WTC11 (cell line): ENCODE measurements around the gene GALT. TPM values are rescaled to one million over a fixed set of nuclear protein-coding genes. Genes with fewer than 3 reads are reported as not detected.

Source experiments
- ATAC-seq: fragments of 200-7000 bp; cut with Tn5 transposase; 2 replicates; pipeline ENCODE4 v1.10.0; 2021; ENCODE audit warnings: mild to moderate bottlenecking, moderate library complexity
- CTCF ChIA-PET: fragments of 300-600 bp; sonication (Branson Sonifier 250); formaldehyde crosslinking; loops from one replicate; lab custom pipeline; 2021; ENCODE audit warnings: antibody characterized with exemption; lab: Charles Lee
- POLR2A ChIA-PET: fragments of 350-600 bp; sonication (Branson Sonifier 250); formaldehyde crosslinking; loops from one replicate; lab custom pipeline; 2021; ENCODE audit warnings: antibody characterized with exemption; lab: Charles Lee
- DNase-seq: peaks from one replicate; pipeline ENCODE4 v3.0.0; 2021; ENCODE audit warnings: low spot score
- H3K27ac Mint-ChIP-seq: 2 replicates; pipeline ENCODE4 v1.8.0; 2021; ENCODE audit warnings: mixed read lengths
- H3K27me3 Mint-ChIP-seq: 2 replicates; pipeline ENCODE4 v1.8.0; 2021; ENCODE audit warnings: low read depth, mild to moderate bottlenecking, moderate library complexity, mixed read lengths
- H3K36me3 Mint-ChIP-seq: 2 replicates; pipeline ENCODE4 v1.8.0; 2021; ENCODE audit warnings: mixed read lengths
- H3K4me1 Mint-ChIP-seq: 2 replicates; pipeline ENCODE4 v1.8.0; 2022; ENCODE audit warnings: mixed read lengths
- H3K4me3 Mint-ChIP-seq: 2 replicates; pipeline ENCODE4 v1.8.0; 2021; ENCODE audit warnings: mild to moderate bottlenecking, moderate library complexity, mixed read lengths
- H3K9me3 Mint-ChIP-seq: 2 replicates; pipeline ENCODE4 v1.8.0; 2021; ENCODE audit warnings: mixed read lengths
- AR ChIP-seq: fragments of 250-450 bp; sonication (Bioruptor Pico); IDR thresholded peaks from 2 replicates; pipeline ENCODE4 v1.9.0; 2021; ENCODE audit warnings: mild to moderate bottlenecking
- E2F1 ChIP-seq: sonication (generic); formaldehyde crosslinking; IDR thresholded peaks from 2 replicates; pipeline ENCODE4 v1.8.0; 2022; ENCODE audit warnings: mild to moderate bottlenecking, missing genetic modification reagents
- ESRRA ChIP-seq: sonication (generic); formaldehyde crosslinking; IDR thresholded peaks from 2 replicates; pipeline ENCODE4 v1.8.1; 2022; ENCODE audit warnings: mild to moderate bottlenecking, missing genetic modification reagents, borderline replicate concordance
- FOXK1 ChIP-seq: sonication (generic); formaldehyde crosslinking; IDR thresholded peaks from 2 replicates; pipeline ENCODE4 v1.8.0; 2022; ENCODE audit warnings: mild to moderate bottlenecking, moderate library complexity, missing genetic modification reagents
- GABPB1 ChIP-seq: sonication (generic); formaldehyde crosslinking; IDR thresholded peaks from 2 replicates; pipeline ENCODE4 v1.8.1; 2023; ENCODE audit warnings: mild to moderate bottlenecking, missing genetic modification reagents
- IRF1 ChIP-seq: sonication (generic); formaldehyde crosslinking; IDR thresholded peaks from 2 replicates; pipeline ENCODE4 v1.8.0; 2023; ENCODE audit warnings: missing genetic modification reagents
- KAT7 ChIP-seq: sonication (generic); formaldehyde crosslinking; IDR thresholded peaks from 2 replicates; pipeline ENCODE4 v1.8.1; 2023; ENCODE audit warnings: missing genetic modification reagents, mild to moderate bottlenecking, borderline replicate concordance
- MYBL2 ChIP-seq: sonication (generic); formaldehyde crosslinking; IDR thresholded peaks from 2 replicates; pipeline ENCODE4 v1.8.1; 2023; ENCODE audit warnings: mild to moderate bottlenecking, moderate library complexity, missing genetic modification reagents
- NFYB ChIP-seq: sonication (generic); formaldehyde crosslinking; conservative IDR thresholded peaks from 2 replicates; pipeline ENCODE4 v1.8.0; 2022; ENCODE audit warnings: low read depth, missing genetic modification reagents
- RELA ChIP-seq: sonication (generic); formaldehyde crosslinking; IDR thresholded peaks from 2 replicates; pipeline ENCODE4 v1.8.1; 2022; ENCODE audit warnings: missing genetic modification reagents, mild to moderate bottlenecking, borderline replicate concordance
- SP1 ChIP-seq: sonication (generic); formaldehyde crosslinking; conservative IDR thresholded peaks from 2 replicates; pipeline ENCODE4 v1.8.1; 2022; ENCODE audit warnings: missing genetic modification reagents
- STAT6 ChIP-seq: sonication (generic); formaldehyde crosslinking; conservative IDR thresholded peaks from 2 replicates; pipeline ENCODE4 v1.8.1; 2023; ENCODE audit warnings: mild to moderate bottlenecking, low read depth, missing genetic modification reagents, moderate library complexity
- TEAD1 ChIP-seq: sonication (generic); formaldehyde crosslinking; IDR thresholded peaks from 2 replicates; pipeline ENCODE4 v1.8.0; 2022; ENCODE audit warnings: mild to moderate bottlenecking, missing genetic modification reagents
- TP53 ChIP-seq: sonication (generic); formaldehyde crosslinking; IDR thresholded peaks from 2 replicates; pipeline ENCODE4 v1.8.1; 2023; ENCODE audit warnings: mild to moderate bottlenecking, missing genetic modification reagents
- USF1 ChIP-seq: sonication (generic); formaldehyde crosslinking; IDR thresholded peaks from 2 replicates; pipeline ENCODE4 v1.8.0; 2022; ENCODE audit warnings: mild to moderate bottlenecking, missing genetic modification reagents
- USF2 ChIP-seq: sonication (generic); formaldehyde crosslinking; IDR thresholded peaks from 2 replicates; pipeline ENCODE4 v1.8.1; 2023; ENCODE audit warnings: mild to moderate bottlenecking, missing genetic modification reagents, moderate library complexity
- ZNF416 ChIP-seq: fragments of 250-450 bp; sonication (Bioruptor Pico); IDR thresholded peaks from 2 replicates; pipeline ENCODE4 v1.9.0; 2021; ENCODE audit warnings: mild to moderate bottlenecking, inconsistent platforms
- ZNF425 ChIP-seq: fragments of 250-450 bp; sonication (Bioruptor Pico); conservative IDR thresholded peaks from 2 replicates; pipeline ENCODE4 v1.9.0; 2021; ENCODE audit warnings: mild to moderate bottlenecking
- total RNA-seq: library from RNA; stranded (reverse); gene quantifications from 3 replicates; pipeline ENCODE4 v1.2.3, GENCODE V29; 2021

The GALT gene
- total RNA-seq, 1 experiment from 2014 or later, result 39.7 TPM

- no peak overlapping the region for H3K4me3 Mint-ChIP-seq
- CTCF ChIA-PET, result interaction anchor here (3.3 to 9.0 kb wide), 2 partner anchors 14 to 15 kb away, joined by 23 to 60 read pairs; no protein-coding TSS in a partner anchor
- DNase-seq, result no peak
- no peaks in the 10 kb centered on the region for H3K9me3 Mint-ChIP-seq
- POLR2A ChIA-PET, result no interaction called here
- ATAC-seq, result no peak
- no peak overlapping the region for H3K27ac Mint-ChIP-seq
- H3K4me1 Mint-ChIP-seq, result peaks cover 16% of the 10 kb centered on the region
- H3K36me3 Mint-ChIP-seq, result no peaks in the 10 kb centered on the region
- no peaks in the 10 kb centered on the region for H3K27me3 Mint-ChIP-seq
- TF ChIP-seq USF1 (CRISPR knock-in tag), result no peak
- no peak for TF ChIP-seq TP53
- no peak for TF ChIP-seq IRF1 (CRISPR knock-in tag)
- TF ChIP-seq ZNF425 (CRISPR knock-in tag), result no peak
- no peak for TF ChIP-seq TEAD1 (CRISPR knock-in tag)
- no peak for TF ChIP-seq KAT7 (CRISPR knock-in tag)
- no peak for TF ChIP-seq MYBL2 (CRISPR knock-in tag)
- TF ChIP-seq E2F1 (CRISPR knock-in tag), result no peak
- no peak for TF ChIP-seq GABPB1 (CRISPR knock-in tag)
- TF ChIP-seq STAT6 (CRISPR knock-in tag), result no peak
- TF ChIP-seq SP1 (CRISPR knock-in tag), result no peak
- TF ChIP-seq ZNF416 (CRISPR knock-in tag), result no peak
- no peak for TF ChIP-seq FOXK1 (CRISPR knock-in tag)
- no peak for TF ChIP-seq USF2 (CRISPR knock-in tag)
- no peak for TF ChIP-seq RELA
- TF ChIP-seq AR (CRISPR knock-in tag), result no peak
- TF ChIP-seq NFYB, result no peak
- TF ChIP-seq ESRRA (CRISPR knock-in tag), result no peak
Measured at GRCh38 chr9:34687276-34688030, 41.0 kb downstream of the GALT start.
